Measurements from ENCODE around the gene KCNIP4. TPM values are rescaled to one million over a fixed set of nuclear protein-coding genes. Genes with fewer than 3 reads are reported as not detected.
"Not testable (repeated sequence)": the region's sequence is repeated elsewhere in the genome, so short reads cannot be mapped to it uniquely, and the experiment has no call there.

The KCNIP4 gene
- total and polyA plus RNA-seq, 2 experiments from 2014 or later = 0.14 to 0.63 TPM

DNA sequence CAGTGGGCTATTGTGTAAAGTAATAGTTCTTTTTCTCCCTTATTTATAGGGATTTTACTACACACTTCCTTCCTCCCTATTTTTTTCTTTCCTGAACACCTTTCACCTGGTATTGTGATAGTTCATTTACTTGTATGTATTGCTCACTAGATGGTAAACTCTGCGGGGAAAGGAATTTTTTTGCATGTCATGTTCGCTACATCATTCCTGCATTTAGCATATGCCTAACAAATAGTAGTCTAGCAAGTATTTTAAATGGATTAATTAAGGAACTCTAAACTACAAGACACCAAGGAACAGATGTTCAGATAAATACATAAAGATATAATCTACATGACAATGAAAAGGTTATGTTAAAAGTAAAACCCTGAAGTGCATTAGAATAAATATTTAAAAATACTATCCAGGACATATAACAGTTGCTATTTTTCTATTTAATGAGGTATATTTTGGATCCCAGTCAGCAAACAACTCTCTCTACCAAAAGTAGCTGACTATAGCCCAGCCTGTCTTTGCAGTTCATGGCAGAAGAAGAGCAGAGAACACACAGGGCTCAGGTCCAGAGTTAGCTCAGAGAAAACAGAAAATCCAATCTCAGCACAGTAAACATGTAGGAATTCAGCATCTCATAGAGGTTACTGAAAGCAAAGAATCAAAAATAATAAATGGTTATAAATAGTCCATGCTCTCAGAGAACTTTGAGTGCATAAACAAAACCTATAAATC, 1160.5 kb downstream of the KCNIP4 start:
- peaks cover 5% of the 10 kb centered on the region for H3K9me3 Mint-ChIP-seq
- no peak for ATAC-seq
- no peaks in the 10 kb centered on the region for H4K20me1 ChIP-seq (replicated peaks; ENCODE audit: insufficient read depth)

DNA sequence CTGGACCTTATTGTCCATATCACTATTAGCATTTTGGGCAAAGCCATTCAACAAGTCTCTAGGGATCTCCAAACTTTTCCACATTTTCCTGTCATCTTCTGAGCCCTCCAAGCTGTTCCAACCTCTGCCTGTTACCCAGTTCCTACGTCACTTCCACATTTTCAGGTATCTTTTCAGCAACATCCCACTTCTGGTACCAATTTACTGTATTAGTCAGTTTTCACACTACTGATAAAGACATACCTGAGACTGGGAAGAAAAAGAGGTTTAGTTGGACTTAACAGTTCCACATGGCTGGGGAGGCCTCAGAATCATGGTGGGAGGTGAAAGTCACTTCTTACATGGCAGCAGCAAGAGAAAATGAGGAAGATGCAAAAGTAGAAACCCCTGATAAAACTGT, 1165.4 kb downstream of the KCNIP4 start:
- not testable (repeated sequence) for H3K27ac Mint-ChIP-seq

More for the DNA sequence above, 1160.5 kb downstream of the KCNIP4 start:
- H3K36me3 ChIP-seq (ENCODE audit: insufficient read depth) = no peaks in the 10 kb centered on the region
- H3K4me3 Mint-ChIP-seq = no peak overlapping the region
- no peak overlapping the region for H3K27ac ChIP-seq (ENCODE audit: low read depth)
- H3K4me2 ChIP-seq = no peak overlapping the region
- H3K27ac Mint-ChIP-seq = no peak overlapping the region; the same call in 1 of the 2 replicates
- TF ChIP-seq ZNF114 (CRISPR knock-in tag; IDR thresholded peaks at IDR 0.05) = no peak
- no peak overlapping the region for H2AFZ ChIP-seq
- H3K27me3 ChIP-seq (ENCODE audit: insufficient read depth) = no peaks in the 10 kb centered on the region
- peaks cover 3% of the 10 kb centered on the region; the same call in 1 of the 2 replicates for H3K4me1 ChIP-seq (ENCODE audit: insufficient read depth)
- H3K4me1 Mint-ChIP-seq = peaks cover 3% of the 10 kb centered on the region; the same call in 2 of the 3 replicates
- H3K9me2 ChIP-seq (ENCODE audit: insufficient read depth) = no peaks in the 10 kb centered on the region
- no peaks in the 10 kb centered on the region for H3F3A ChIP-seq (replicated peaks; ENCODE audit: low read depth)
- H3K79me2 ChIP-seq (replicated peaks; ENCODE audit: insufficient read depth) = no peaks in the 10 kb centered on the region
- H3K27me3 Mint-ChIP-seq (ENCODE audit: insufficient read depth, low read depth, poor library complexity) = peaks cover 1% of the 10 kb centered on the region
- DNase-seq (ENCODE audit: low spot score) = no peak
- no peak overlapping the region for H3K4me3 ChIP-seq
- peaks cover 5% of the 10 kb centered on the region for H3K36me3 Mint-ChIP-seq (ENCODE audit: low read depth)

GRCh38 chr4:20778896-20779295, 1169.7 kb downstream of the KCNIP4 start:
- Histone ChIP-seq H3K27ac (ENCODE audit: low read depth) (no peak overlapping the region), H3K36me3 (ENCODE audit: insufficient read depth) (no peaks in the 10 kb centered on the region), H3K79me2 (replicated peaks; ENCODE audit: insufficient read depth) (no peaks in the 10 kb centered on the region), H3K9me2 (ENCODE audit: insufficient read depth) (no peaks in the 10 kb centered on the region), H2AFZ (no peak overlapping the region), H3K4me2 (no peak overlapping the region), H4K20me1 (replicated peaks; ENCODE audit: insufficient read depth) (no peaks in the 10 kb centered on the region), H3K27me3 (ENCODE audit: insufficient read depth) (no peaks in the 10 kb centered on the region), H3K4me1 (ENCODE audit: insufficient read depth) (no peaks in the 10 kb centered on the region), H3K4me3 (no peak overlapping the region), H3F3A (replicated peaks; ENCODE audit: low read depth) (no peaks in the 10 kb centered on the region)
- DNase-seq (ENCODE audit: low spot score) = no peak
- Mint-ChIP-seq H3K4me1 (no peaks in the 10 kb centered on the region), H3K9me3 (peaks cover 35% of the 10 kb centered on the region), H3K27ac (no peak overlapping the region), H3K4me3 (no peak overlapping the region), H3K27me3 (ENCODE audit: insufficient read depth, low read depth, poor library complexity) (peaks cover 1% of the 10 kb centered on the region), H3K36me3 (ENCODE audit: low read depth) (peaks cover 27% of the 10 kb centered on the region)
- no peak for ATAC-seq
- TF ChIP-seq CREB1 (CRISPR knock-in tag; IDR thresholded peaks at IDR 0.05; ENCODE audit: low read depth) (no peak), ZNF331 (CRISPR knock-in tag; IDR thresholded peaks at IDR 0.05; ENCODE audit: low read depth) (no peak), CTCF (conservative IDR thresholded peaks at IDR 0.05; ENCODE audit: low read depth in 2 of 2) (no peak)
- TF ChIP-seq, protein P1, sequence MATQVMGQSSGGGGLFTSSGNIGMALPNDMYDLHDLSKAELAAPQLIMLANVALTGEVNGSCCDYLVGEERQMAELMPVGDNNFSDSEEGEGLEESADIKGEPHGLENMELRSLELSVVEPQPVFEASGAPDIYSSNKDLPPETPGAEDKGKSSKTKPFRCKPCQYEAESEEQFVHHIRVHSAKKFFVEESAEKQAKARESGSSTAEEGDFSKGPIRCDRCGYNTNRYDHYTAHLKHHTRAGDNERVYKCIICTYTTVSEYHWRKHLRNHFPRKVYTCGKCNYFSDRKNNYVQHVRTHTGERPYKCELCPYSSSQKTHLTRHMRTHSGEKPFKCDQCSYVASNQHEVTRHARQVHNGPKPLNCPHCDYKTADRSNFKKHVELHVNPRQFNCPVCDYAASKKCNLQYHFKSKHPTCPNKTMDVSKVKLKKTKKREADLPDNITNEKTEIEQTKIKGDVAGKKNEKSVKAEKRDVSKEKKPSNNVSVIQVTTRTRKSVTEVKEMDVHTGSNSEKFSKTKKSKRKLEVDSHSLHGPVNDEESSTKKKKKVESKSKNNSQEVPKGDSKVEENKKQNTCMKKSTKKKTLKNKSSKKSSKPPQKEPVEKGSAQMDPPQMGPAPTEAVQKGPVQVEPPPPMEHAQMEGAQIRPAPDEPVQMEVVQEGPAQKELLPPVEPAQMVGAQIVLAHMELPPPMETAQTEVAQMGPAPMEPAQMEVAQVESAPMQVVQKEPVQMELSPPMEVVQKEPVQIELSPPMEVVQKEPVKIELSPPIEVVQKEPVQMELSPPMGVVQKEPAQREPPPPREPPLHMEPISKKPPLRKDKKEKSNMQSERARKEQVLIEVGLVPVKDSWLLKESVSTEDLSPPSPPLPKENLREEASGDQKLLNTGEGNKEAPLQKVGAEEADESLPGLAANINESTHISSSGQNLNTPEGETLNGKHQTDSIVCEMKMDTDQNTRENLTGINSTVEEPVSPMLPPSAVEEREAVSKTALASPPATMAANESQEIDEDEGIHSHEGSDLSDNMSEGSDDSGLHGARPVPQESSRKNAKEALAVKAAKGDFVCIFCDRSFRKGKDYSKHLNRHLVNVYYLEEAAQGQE (IDR thresholded peaks at IDR 0.05; ENCODE audit: unreplicated experiment) = no peak

More for the DNA sequence above, 1165.4 kb downstream of the KCNIP4 start:
- not testable (repeated sequence) for H3F3A ChIP-seq (replicated peaks; ENCODE audit: low read depth); H4K20me1 ChIP-seq (replicated peaks; ENCODE audit: insufficient read depth); DNase-seq (ENCODE audit: low spot score); H2AFZ ChIP-seq; H3K27ac ChIP-seq (ENCODE audit: low read depth); H3K4me1 ChIP-seq (ENCODE audit: insufficient read depth); H3K79me2 ChIP-seq (replicated peaks; ENCODE audit: insufficient read depth); H3K27me3 ChIP-seq (ENCODE audit: insufficient read depth); H3K4me2 ChIP-seq; H3K36me3 ChIP-seq (ENCODE audit: insufficient read depth); H3K9me2 ChIP-seq (ENCODE audit: insufficient read depth); H3K4me3 Mint-ChIP-seq; H3K4me3 ChIP-seq; H3K4me1 Mint-ChIP-seq; H3K27me3 Mint-ChIP-seq (ENCODE audit: insufficient read depth, low read depth, poor library complexity); ATAC-seq
- H3K9me3 Mint-ChIP-seq = peaks cover 35% of the 10 kb centered on the region
- peaks cover 27% of the 10 kb centered on the region for H3K36me3 Mint-ChIP-seq (ENCODE audit: low read depth)
